GM13976 (cell line): ENCODE measurements around the gene ARSB.

Experiments used
- DNase-seq: peaks from one replicate; pipeline ENCODE4 v3.0.0; 2012; ENCODE audit warnings: low spot score
- CTCF ChIP-seq: IDR thresholded peaks from 2 replicates; pipeline ENCODE4 v1.5.1; 2012; ENCODE audit warnings: borderline replicate concordance, mild to moderate bottlenecking; ENCODE audit not compliant: insufficient read depth; ENCODE audit errors: extremely low read depth, missing control alignments, control extremely low read depth
- in situ Hi-C: fragments of 300-500 bp; cut with MboI; formaldehyde crosslinking; loops from one replicate; pipeline ENCODE4 v1.12.0; 2022; ENCODE audit warnings: low sequenced_read_pairs, mixed read lengths, inconsistent platforms; ENCODE audit not compliant: unreplicated experiment

Gene ARSB

GRCh38 chr5:78899922-78900362 is 85.2 kb downstream of the ARSB start:
- TF ChIP-seq CTCF = peak; percentile 39
- DNase-seq = peak; percentile 49
- in situ Hi-C loops = loop anchor here (5.0 to 10.0 kb wide), 2 partner anchors 62 to 235 kb away; no protein-coding TSS in a partner anchor

GRCh38 chr5:78896132-78896531 is 89.0 kb downstream of the ARSB start:
- no peak for TF ChIP-seq CTCF
- in situ Hi-C loops = loop anchor here (5.0 to 10.0 kb wide), 2 partner anchors 66 to 239 kb away; no protein-coding TSS in a partner anchor
- no peak for DNase-seq

- no peak for TF ChIP-seq CTCF
- in situ Hi-C loops = loop anchor here (5.0 to 10.0 kb wide), 2 partner anchors 67 to 239 kb away; no protein-coding TSS in a partner anchor
- no peak for DNase-seq
Observed at GRCh38 chr5:78895616-78896015, 89.5 kb downstream of the ARSB start.

GRCh38 chr5:78893940-78894677 is 91.0 kb downstream of the ARSB start:
- DNase-seq = no peak
- in situ Hi-C loops = loop anchor here (10.0 kb wide), 1 partner anchor 241 kb away; no protein-coding TSS in a partner anchor
- TF ChIP-seq CTCF = no peak

- in situ Hi-C loops = loop anchor here (10.0 kb wide), 1 partner anchor 244 kb away; no protein-coding TSS in a partner anchor
- DNase-seq = no peak
- TF ChIP-seq CTCF = no peak
Observed at GRCh38 chr5:78890667-78891379, 94.3 kb downstream of the ARSB start.

GRCh38 chr5:78889369-78890140 is 95.6 kb downstream of the ARSB start:
- no peak for TF ChIP-seq CTCF
- no peak for DNase-seq
- in situ Hi-C loops = loop anchor here (10.0 kb wide), 1 partner anchor 245 kb away; no protein-coding TSS in a partner anchor
